ENCODE results near the gene SLC4A3. TPM values are rescaled to one million over a fixed set of nuclear protein-coding genes. Genes with fewer than 3 reads are reported as not detected.

Gene SLC4A3
- total RNA-seq, 5 donors from 2014 or later (not counting 1 experiment from before 2014, with no cell fraction given), result 0.08 to 0.47 (median 0.37) TPM

DNA sequence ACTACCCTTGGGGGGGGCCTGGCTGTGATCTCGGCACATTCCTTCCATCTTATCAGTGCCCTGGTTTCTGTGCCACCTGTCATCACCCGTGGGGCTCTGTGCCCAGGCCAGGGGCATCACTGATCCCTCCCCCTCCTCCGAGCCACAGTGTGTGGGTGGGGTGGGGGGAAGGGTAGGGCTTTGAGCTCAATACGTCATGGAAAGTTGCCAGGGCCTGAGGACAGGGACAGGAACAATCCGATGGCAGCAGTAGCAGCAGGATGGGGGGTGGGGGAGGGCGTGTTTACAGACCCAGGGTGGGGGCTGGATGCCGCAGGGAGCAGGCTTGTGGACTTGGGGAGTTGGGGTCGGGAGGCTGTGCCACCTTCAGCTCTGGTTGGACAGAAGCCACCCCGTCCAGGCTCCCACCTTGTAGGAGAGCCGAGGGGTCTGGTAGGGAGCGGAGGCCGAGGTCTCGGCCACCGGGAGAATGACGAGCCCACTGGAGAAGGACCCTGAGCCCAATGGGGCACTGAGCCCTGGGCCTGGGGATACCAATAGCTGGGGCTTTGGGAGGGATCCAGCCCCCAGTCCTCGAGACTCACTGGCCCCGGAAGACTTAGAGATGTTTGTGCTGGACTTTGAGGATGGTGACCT lies 3.5 kb downstream of the SLC4A3 start:
- no peak overlapping the region for H3K27ac ChIP-seq (ENCODE audit: low read length)
- H3K27me3 Mint-ChIP-seq, result peaks cover 24 to 44% of the 10 kb centered on the region in 2 donors
- H3K27ac Mint-ChIP-seq, result no peak overlapping the region
- no peaks in the 10 kb centered on the region for H3K36me3 ChIP-seq (ENCODE audit: control insufficient read depth in 2 of 2, extremely low read depth in 1 of 2, insufficient read depth in 1 of 2, low read length in 1 of 2)
- POLR2A ChIA-PET, result no interaction called here
- H3K27me3 ChIP-seq (replicated peaks in 1 of 2; ENCODE audit: control insufficient read depth in 2 of 2, extremely low read depth in 1 of 2, insufficient read depth in 2 of 2, low read length in 1 of 2), result peaks cover 3 to 68% of the 10 kb centered on the region in 2 experiments
- no peak overlapping the region for H3K4me3 Mint-ChIP-seq
- H3K36me3 Mint-ChIP-seq, result no peaks in the 10 kb centered on the region
- peaks cover 2 to 12% of the 10 kb centered on the region in 2 experiments for H3K4me1 ChIP-seq (ENCODE audit: control insufficient read depth in 1 of 2, extremely low read depth in 1 of 2, insufficient read depth in 2 of 2, low read length in 2 of 2)
- DNase-seq (no peak), ATAC-seq (replicated peaks in 1 of 4) (no peak)
- H3K9me3 ChIP-seq, result no peaks in the 10 kb centered on the region
- no peaks in the 10 kb centered on the region for H3K9me3 Mint-ChIP-seq
- H3K4me3 ChIP-seq (ENCODE audit: control insufficient read depth in 1 of 2, extremely low read depth in 1 of 2, low read length in 1 of 2), result no peak overlapping the region
- WGBS (ENCODE audit: insufficient coverage), result 79% methylated on average over 14 of the region's 17 CpGs
- CTCF ChIA-PET, result interaction anchor here in 1 of 2 donors (0.6 to 2.1 kb wide), 2 partner anchors 10 to 240 kb away, joined by 6 to 8 read pairs; no protein-coding TSS in a partner anchor
- peaks cover 2 to 6% (median 5%) of the 10 kb centered on the region in 3 donors for H3K4me1 Mint-ChIP-seq

DNA sequence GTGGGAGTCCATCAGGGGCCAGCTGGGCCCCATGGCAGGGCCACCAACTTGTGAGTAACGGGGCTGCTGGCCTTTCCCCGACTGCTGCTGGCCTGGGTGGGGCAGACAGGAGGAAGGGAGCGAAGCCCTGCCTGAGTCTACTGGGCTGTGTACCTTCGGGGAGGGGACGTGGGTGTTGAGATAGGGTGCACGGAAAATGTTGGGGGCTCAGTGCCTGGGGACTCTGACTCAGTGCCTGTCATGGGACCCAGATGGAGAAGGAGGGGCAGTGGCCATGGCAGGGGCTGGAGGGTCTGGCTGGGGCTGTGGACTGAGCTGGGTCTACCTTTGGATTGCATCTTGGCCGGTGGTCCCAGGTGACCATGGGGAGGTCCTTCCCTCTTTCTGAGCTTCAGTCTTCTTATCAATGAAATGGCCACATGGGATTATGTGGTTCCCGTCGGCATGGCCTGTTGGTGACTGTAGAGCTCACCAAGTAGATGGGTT lies 4.0 kb downstream of the SLC4A3 start:
- Histone ChIP-seq H3K27me3 (replicated peaks in 1 of 2; ENCODE audit: control insufficient read depth in 2 of 2, extremely low read depth in 1 of 2, insufficient read depth in 2 of 2, low read length in 1 of 2) (peaks cover 3 to 66% of the 10 kb centered on the region in 2 experiments), H3K9me3 (no peaks in the 10 kb centered on the region), H3K36me3 (ENCODE audit: control insufficient read depth in 2 of 2, extremely low read depth in 1 of 2, insufficient read depth in 1 of 2, low read length in 1 of 2) (no peaks in the 10 kb centered on the region), H3K4me3 (ENCODE audit: control insufficient read depth in 1 of 2, extremely low read depth in 1 of 2, low read length in 1 of 2) (no peak overlapping the region), H3K27ac (ENCODE audit: low read length) (no peak overlapping the region), H3K4me1 (ENCODE audit: control insufficient read depth in 1 of 2, extremely low read depth in 1 of 2, insufficient read depth in 2 of 2, low read length in 2 of 2) (peaks cover 2 to 12% of the 10 kb centered on the region in 2 experiments)
- Mint-ChIP-seq H3K4me3 (no peak overlapping the region), H3K9me3 (no peaks in the 10 kb centered on the region), H3K36me3 (no peaks in the 10 kb centered on the region), H3K27ac (no peak overlapping the region), H3K4me1 (peaks cover 2 to 6% (median 5%) of the 10 kb centered on the region in 3 donors), H3K27me3 (peaks cover 20 to 39% of the 10 kb centered on the region in 2 donors)
- CTCF ChIA-PET, result interaction anchor here in 1 of 2 donors (2.1 kb wide), 1 partner anchor 10 kb away, joined by 6 read pairs; no protein-coding TSS in a partner anchor
- 67% methylated on average over 7 of the region's 9 CpGs for WGBS (ENCODE audit: insufficient coverage)
- ATAC-seq (replicated peaks in 1 of 4) (no peak), DNase-seq (no peak)
- POLR2A ChIA-PET, result no interaction called here

DNA sequence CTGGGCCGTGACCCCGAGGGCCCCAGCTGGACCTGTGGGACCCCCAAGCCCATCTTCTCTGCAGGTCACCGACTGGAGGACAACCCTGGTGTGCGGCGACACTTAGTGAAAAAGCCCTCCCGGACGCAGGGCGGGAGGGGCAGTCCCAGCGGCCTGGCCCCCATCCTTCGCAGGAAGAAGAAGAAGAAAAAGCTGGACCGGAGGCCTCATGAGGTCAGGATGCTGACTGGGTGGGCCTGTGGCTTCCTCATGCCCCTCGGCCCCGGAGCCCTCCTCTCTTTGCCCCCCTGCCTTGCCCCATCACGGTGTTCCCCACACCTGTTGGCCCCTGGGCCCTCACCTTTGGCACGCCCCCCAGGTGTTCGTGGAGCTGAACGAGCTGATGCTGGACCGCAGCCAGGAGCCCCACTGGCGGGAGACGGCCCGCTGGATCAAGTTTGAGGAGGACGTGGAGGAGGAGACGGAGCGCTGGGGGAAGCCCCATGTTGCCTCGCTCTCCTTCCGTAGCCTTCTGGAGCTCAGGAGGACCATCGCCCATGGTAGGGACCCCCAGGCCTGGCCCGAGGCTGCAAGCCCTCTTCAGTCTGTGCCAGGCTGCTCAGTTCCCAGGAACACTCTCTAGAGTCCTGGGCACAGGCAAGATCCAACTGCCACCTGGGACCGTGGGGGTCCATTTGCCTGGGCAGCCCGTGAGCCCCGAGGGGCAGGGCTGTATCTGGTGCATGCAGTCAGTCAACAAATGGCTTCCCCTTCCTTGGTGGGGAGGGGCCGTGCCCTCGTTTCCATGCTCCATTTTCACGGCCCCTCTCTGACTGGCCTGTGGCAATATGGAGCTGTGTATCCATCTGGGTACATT lies 4.7 kb downstream of the SLC4A3 start:
- DNase-seq (no peak), ATAC-seq (replicated peaks in 1 of 4) (no peak)
- no peak overlapping the region for H3K27ac ChIP-seq (ENCODE audit: low read length)
- WGBS (ENCODE audit: insufficient coverage), result 84% methylated on average over 26 of the region's 34 CpGs
- no peaks in the 10 kb centered on the region for H3K9me3 ChIP-seq
- Mint-ChIP-seq H3K9me3 (no peaks in the 10 kb centered on the region), H3K27ac (no peak overlapping the region), H3K36me3 (no peaks in the 10 kb centered on the region), H3K4me1 (peaks cover 0 to under 1% (median 0%) of the 10 kb centered on the region in 3 donors), H3K4me3 (no peak overlapping the region), H3K27me3 (peaks cover 16 to 36% of the 10 kb centered on the region in 2 donors)
- POLR2A ChIA-PET, result no interaction called here
- H3K4me3 ChIP-seq (ENCODE audit: control insufficient read depth in 1 of 2, extremely low read depth in 1 of 2, low read length in 1 of 2), result no peak overlapping the region
- peaks cover 2 to 9% of the 10 kb centered on the region in 2 experiments for H3K4me1 ChIP-seq (ENCODE audit: control insufficient read depth in 1 of 2, extremely low read depth in 1 of 2, insufficient read depth in 2 of 2, low read length in 2 of 2)
- no peaks in the 10 kb centered on the region for H3K36me3 ChIP-seq (ENCODE audit: control insufficient read depth in 2 of 2, extremely low read depth in 1 of 2, insufficient read depth in 1 of 2, low read length in 1 of 2)
- peaks cover 0 to 66% of the 10 kb centered on the region in 2 experiments for H3K27me3 ChIP-seq (replicated peaks in 1 of 2; ENCODE audit: control insufficient read depth in 2 of 2, extremely low read depth in 1 of 2, insufficient read depth in 2 of 2, low read length in 1 of 2)
- CTCF ChIA-PET, result interaction anchor here in 1 of 2 donors (2.1 kb wide), 1 partner anchor 9 kb away, joined by 6 read pairs; no protein-coding TSS in a partner anchor

DNA sequence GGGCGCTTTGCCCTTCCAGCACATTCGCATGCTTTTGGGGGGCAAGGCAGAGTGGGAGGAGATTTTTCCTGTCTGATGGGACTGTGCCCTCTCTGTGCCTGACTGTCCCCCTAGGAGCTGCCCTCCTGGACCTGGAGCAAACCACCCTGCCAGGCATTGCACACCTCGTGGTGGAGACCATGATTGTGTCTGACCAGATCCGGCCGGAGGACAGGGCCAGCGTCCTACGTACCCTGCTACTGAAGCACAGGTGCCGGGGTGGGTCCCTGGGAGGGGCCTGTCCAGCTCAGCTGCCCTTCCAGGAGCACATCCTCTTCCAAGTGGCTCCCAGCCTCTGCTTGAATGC lies 5.3 kb downstream of the SLC4A3 start:
- Mint-ChIP-seq H3K27ac (no peak overlapping the region), H3K36me3 (no peaks in the 10 kb centered on the region), H3K27me3 (peaks cover 18 to 37% of the 10 kb centered on the region in 2 donors), H3K4me1 (no peaks in the 10 kb centered on the region), H3K9me3 (no peaks in the 10 kb centered on the region), H3K4me3 (no peak overlapping the region)
- no peak overlapping the region for H3K4me3 ChIP-seq (ENCODE audit: control insufficient read depth in 1 of 2, extremely low read depth in 1 of 2, low read length in 1 of 2)
- peaks cover 2 to 7% of the 10 kb centered on the region in 2 experiments for H3K4me1 ChIP-seq (ENCODE audit: control insufficient read depth in 1 of 2, extremely low read depth in 1 of 2, insufficient read depth in 2 of 2, low read length in 2 of 2)
- H3K27ac ChIP-seq (ENCODE audit: low read length), result no peak overlapping the region
- no peaks in the 10 kb centered on the region for H3K36me3 ChIP-seq (ENCODE audit: control insufficient read depth in 2 of 2, extremely low read depth in 1 of 2, insufficient read depth in 1 of 2, low read length in 1 of 2)
- POLR2A ChIA-PET, result interaction anchor here in 1 of 2 donors (0.6 kb wide), 2 partner anchors 10 to 90 kb away, joined by 3 read pairs; no protein-coding TSS in a partner anchor
- H3K27me3 ChIP-seq (replicated peaks in 1 of 2; ENCODE audit: control insufficient read depth in 2 of 2, extremely low read depth in 1 of 2, insufficient read depth in 2 of 2, low read length in 1 of 2), result peaks cover 0 to 69% of the 10 kb centered on the region in 2 experiments
- DNase-seq (no peak), ATAC-seq (replicated peaks in 1 of 4) (no peak)
- 78% methylated on average over 6 of the region's 8 CpGs for WGBS (ENCODE audit: insufficient coverage)
- CTCF ChIA-PET, result interaction anchor here in 1 of 2 donors (2.1 kb wide), 1 partner anchor 9 kb away, joined by 6 read pairs; no protein-coding TSS in a partner anchor
- H3K9me3 ChIP-seq, result no peaks in the 10 kb centered on the region

DNA sequence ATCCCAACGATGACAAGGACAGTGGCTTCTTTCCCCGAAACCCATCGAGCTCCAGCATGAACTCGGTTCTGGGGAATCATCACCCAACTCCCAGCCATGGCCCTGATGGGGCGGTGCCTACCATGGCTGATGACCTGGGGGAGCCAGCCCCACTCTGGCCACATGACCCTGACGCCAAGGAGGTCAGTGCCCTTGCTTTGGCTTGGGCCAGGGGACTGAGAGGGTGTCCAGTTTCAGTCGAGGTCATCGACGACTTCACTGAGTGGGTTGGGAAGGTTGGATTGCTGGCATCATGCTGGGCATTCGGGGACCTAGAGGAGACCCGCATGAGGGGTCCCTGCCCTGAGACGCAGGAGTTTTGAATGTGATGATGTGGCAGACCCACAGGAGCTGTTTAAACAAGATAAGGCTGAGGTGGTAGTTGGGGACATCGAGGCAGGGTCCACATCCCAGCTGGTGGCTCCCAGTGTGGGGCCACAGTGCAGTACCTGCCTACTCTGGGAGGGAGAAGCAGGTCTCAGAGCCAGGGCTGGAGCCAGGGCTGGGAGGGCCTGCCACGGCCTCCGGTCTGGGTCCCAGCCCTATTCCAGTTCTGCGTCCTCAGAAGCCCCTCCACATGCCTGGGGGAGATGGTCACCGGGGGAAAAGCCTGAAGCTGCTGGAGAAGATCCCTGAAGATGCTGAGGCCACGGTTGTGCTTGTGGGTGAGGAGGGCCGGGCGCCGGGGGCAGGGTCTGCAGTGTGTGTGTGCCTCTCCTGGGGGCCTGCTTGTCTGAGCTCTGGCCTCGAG lies 6.0 kb downstream of the SLC4A3 start:
- peaks cover 18 to 37% of the 10 kb centered on the region in 2 donors for H3K27me3 Mint-ChIP-seq
- no peak overlapping the region for H3K4me3 Mint-ChIP-seq
- ChIA-PET POLR2A (interaction anchor here in 1 of 2 donors (0.6 kb wide), 2 partner anchors 11 to 91 kb away, joined by 3 read pairs; no protein-coding TSS in a partner anchor), CTCF (interaction anchor here in 1 of 2 donors (2.1 kb wide), 1 partner anchor 8 kb away, joined by 6 read pairs; no protein-coding TSS in a partner anchor)
- no peaks in the 10 kb centered on the region for H3K4me1 ChIP-seq (ENCODE audit: control insufficient read depth in 1 of 2, extremely low read depth in 1 of 2, insufficient read depth in 2 of 2, low read length in 2 of 2)
- WGBS (ENCODE audit: insufficient coverage), result 78% methylated on average over 19 of the region's 22 CpGs
- no peaks in the 10 kb centered on the region for H3K4me1 Mint-ChIP-seq
- H3K9me3 Mint-ChIP-seq, result no peaks in the 10 kb centered on the region
- no peak overlapping the region for H3K27ac Mint-ChIP-seq
- H3K27ac ChIP-seq (ENCODE audit: low read length), result no peak overlapping the region
- no peaks in the 10 kb centered on the region for H3K36me3 Mint-ChIP-seq
- DNase-seq (no peak), ATAC-seq (replicated peaks in 1 of 4) (no peak)
- peaks cover 0 to 69% of the 10 kb centered on the region in 2 experiments for H3K27me3 ChIP-seq (replicated peaks in 1 of 2; ENCODE audit: control insufficient read depth in 2 of 2, extremely low read depth in 1 of 2, insufficient read depth in 2 of 2, low read length in 1 of 2)
- H3K9me3 ChIP-seq, result no peaks in the 10 kb centered on the region
- no peak overlapping the region for H3K4me3 ChIP-seq (ENCODE audit: control insufficient read depth in 1 of 2, extremely low read depth in 1 of 2, low read length in 1 of 2)
- H3K36me3 ChIP-seq (ENCODE audit: control insufficient read depth in 2 of 2, extremely low read depth in 1 of 2, insufficient read depth in 1 of 2, low read length in 1 of 2), result no peaks in the 10 kb centered on the region
